ENCODE results near the gene NOSTRIN. TPM values are rescaled to one million over a fixed set of nuclear protein-coding genes. Genes with fewer than 3 reads are reported as not detected.

The NOSTRIN gene
- total and polyA plus RNA-seq, 2 experiments from 2014 or later: 0.45 to 0.54 TPM

- no peaks in the 10 kb centered on the region for H3K36me3 ChIP-seq (ENCODE audit: low read depth)
- H3K9ac ChIP-seq: no peak overlapping the region
- no peak for TF ChIP-seq EZH2phosphoT487 (IDR thresholded peaks at IDR 0.05; ENCODE audit: insufficient read depth, low read depth)
- no peak for TF ChIP-seq EZH2 (IDR thresholded peaks at IDR 0.05; ENCODE audit: insufficient read depth, poor library complexity, severe bottlenecking)
- no peaks in the 10 kb centered on the region for H3F3A ChIP-seq (ENCODE audit: insufficient read depth)
- peaks cover under 1% of the 10 kb centered on the region; the same call in 1 of the 2 replicates for H3K4me1 ChIP-seq (ENCODE audit: insufficient read depth)
- no peak overlapping the region for H2AFZ ChIP-seq
- H3K27me3 ChIP-seq (replicated peaks; ENCODE audit: insufficient read depth): no peaks in the 10 kb centered on the region
- H4K20me1 ChIP-seq (ENCODE audit: insufficient read depth): no peaks in the 10 kb centered on the region
- no peaks in the 10 kb centered on the region for H3K9me2 ChIP-seq (ENCODE audit: insufficient read depth)
- H3K4me2 ChIP-seq (ENCODE audit: unreplicated experiment): no peak overlapping the region
- no peaks in the 10 kb centered on the region for H3K9me3 ChIP-seq (ENCODE audit: low read depth)
- DNase-seq: no peak
- no peak overlapping the region for H3K4me3 ChIP-seq
- H3K79me2 ChIP-seq (ENCODE audit: insufficient read depth): no peaks in the 10 kb centered on the region
- no peak overlapping the region for H3K27ac ChIP-seq
- in situ Hi-C loops (cut with MboI): loop anchor here (10.0 kb wide), 1 partner anchor 108 kb away; the partner anchor contains the start of gene G6PC2
Measured at GRCh38 chr2:168797286-168797655, 5.2 kb upstream of the NOSTRIN start.

GRCh38 chr2:168798076-168798887, 4.2 kb upstream of the NOSTRIN start:
- Histone ChIP-seq H3K4me2 (ENCODE audit: unreplicated experiment) (no peak overlapping the region), H3K27me3 (replicated peaks; ENCODE audit: insufficient read depth) (no peaks in the 10 kb centered on the region), H3K9me2 (ENCODE audit: insufficient read depth) (no peaks in the 10 kb centered on the region), H3K9ac (no peak overlapping the region), H4K20me1 (ENCODE audit: insufficient read depth) (no peaks in the 10 kb centered on the region), H3K36me3 (ENCODE audit: low read depth) (no peaks in the 10 kb centered on the region), H3K27ac (no peak overlapping the region), H3K9me3 (ENCODE audit: low read depth) (no peaks in the 10 kb centered on the region), H3F3A (ENCODE audit: insufficient read depth) (peaks cover 7% of the 10 kb centered on the region), H2AFZ (no peak overlapping the region), H3K4me3 (no peak overlapping the region), H3K4me1 (ENCODE audit: insufficient read depth) (peaks cover 10% of the 10 kb centered on the region), H3K79me2 (ENCODE audit: insufficient read depth) (no peaks in the 10 kb centered on the region)
- in situ Hi-C loops (cut with MboI): loop anchor here (10.0 kb wide), 1 partner anchor 107 kb away; the partner anchor contains the start of gene G6PC2
- WGBS, 2 experiments (ENCODE audit: low coverage in 1 of 2, low lambda C conversion rate in 2 of 2, missing lambda C conversion rate in 2 of 2): 64 to 67% methylated on average over 13 of the region's 13 CpGs
- no peak for TF ChIP-seq EZH2 (IDR thresholded peaks at IDR 0.05; ENCODE audit: insufficient read depth, poor library complexity, severe bottlenecking)
- TF ChIP-seq EZH2phosphoT487 (IDR thresholded peaks at IDR 0.05; ENCODE audit: insufficient read depth, low read depth): no peak
- no peak for DNase-seq

- no peaks in the 10 kb centered on the region for H3K9me3 ChIP-seq (ENCODE audit: low read depth)
- H4K20me1 ChIP-seq (ENCODE audit: insufficient read depth): no peaks in the 10 kb centered on the region
- 96 to 100% methylated on average over 1 of the region's 1 CpG for WGBS, 2 experiments (ENCODE audit: low coverage in 1 of 2, low lambda C conversion rate in 2 of 2, missing lambda C conversion rate in 2 of 2)
- H3K4me2 ChIP-seq (ENCODE audit: unreplicated experiment): no peak overlapping the region
- no peak overlapping the region for H3K4me3 ChIP-seq
- no peaks in the 10 kb centered on the region for H3K9me2 ChIP-seq (ENCODE audit: insufficient read depth)
- TF ChIP-seq EZH2 (IDR thresholded peaks at IDR 0.05; ENCODE audit: insufficient read depth, poor library complexity, severe bottlenecking) (no peak), EZH2phosphoT487 (IDR thresholded peaks at IDR 0.05; ENCODE audit: insufficient read depth, low read depth) (no peak)
- H3K79me2 ChIP-seq (ENCODE audit: insufficient read depth): no peaks in the 10 kb centered on the region
- no peak overlapping the region for H2AFZ ChIP-seq
- H3K9ac ChIP-seq: no peak overlapping the region
- DNase-seq: no peak
- no peaks in the 10 kb centered on the region for H3K36me3 ChIP-seq (ENCODE audit: low read depth)
- peaks cover 14% of the 10 kb centered on the region for H3K4me1 ChIP-seq (ENCODE audit: insufficient read depth)
- no peak overlapping the region for H3K27ac ChIP-seq
- no peaks in the 10 kb centered on the region for H3K27me3 ChIP-seq (replicated peaks; ENCODE audit: insufficient read depth)
- peaks cover 9% of the 10 kb centered on the region for H3F3A ChIP-seq (ENCODE audit: insufficient read depth)
- in situ Hi-C loops (cut with MboI): loop anchor here (10.0 kb wide), 1 partner anchor 106 kb away; the partner anchor contains the start of gene G6PC2
Measured at GRCh38 chr2:168798888-168799410, 3.5 kb upstream of the NOSTRIN start.

GRCh38 chr2:168801471-168801870, 966 bp upstream of the NOSTRIN start:
- Histone ChIP-seq H2AFZ (no peak overlapping the region), H3K36me3 (ENCODE audit: low read depth) (no peaks in the 10 kb centered on the region), H3K27ac (no peak overlapping the region), H4K20me1 (ENCODE audit: insufficient read depth) (no peaks in the 10 kb centered on the region), H3K79me2 (ENCODE audit: insufficient read depth) (no peaks in the 10 kb centered on the region), H3K9me3 (ENCODE audit: low read depth) (no peaks in the 10 kb centered on the region), H3K4me1 (ENCODE audit: insufficient read depth) (peaks cover 14% of the 10 kb centered on the region), H3K4me2 (ENCODE audit: unreplicated experiment) (no peak overlapping the region), H3F3A (ENCODE audit: insufficient read depth) (peaks cover 9% of the 10 kb centered on the region), H3K9ac (no peak overlapping the region), H3K27me3 (replicated peaks; ENCODE audit: insufficient read depth) (no peaks in the 10 kb centered on the region), H3K4me3 (no peak overlapping the region), H3K9me2 (ENCODE audit: insufficient read depth) (no peaks in the 10 kb centered on the region)
- DNase-seq: no peak
- TF ChIP-seq EZH2 (IDR thresholded peaks at IDR 0.05; ENCODE audit: insufficient read depth, poor library complexity, severe bottlenecking) (no peak), EZH2phosphoT487 (IDR thresholded peaks at IDR 0.05; ENCODE audit: insufficient read depth, low read depth) (no peak)
- 45 to 50% methylated on average over 2 of the region's 2 CpGs for WGBS, 2 experiments (ENCODE audit: low coverage in 1 of 2, low lambda C conversion rate in 2 of 2, missing lambda C conversion rate in 2 of 2)
- in situ Hi-C loops (cut with MboI): no loop called here

Data from GM23248 (cell line).